Measurements from ENCODE around the gene POPDC2.

The POPDC2 gene

GRCh38 chr3:119672776-119673175 lies 12.4 kb upstream of the POPDC2 start:
- no peak for DNase-seq (ENCODE audit: low read depth)

GRCh38 chr3:119669906-119670570 lies 9.6 kb upstream of the POPDC2 start:
- no peak for DNase-seq (ENCODE audit: low read depth)

- no peak for DNase-seq (ENCODE audit: low read depth)
These were observed 5.7 kb upstream of the POPDC2 start for GRCh38 chr3:119665954-119666559.

- no peak for DNase-seq (ENCODE audit: low read depth)
These were observed 4.5 kb upstream of the POPDC2 start for GRCh38 chr3:119664850-119665379.

- DNase-seq (ENCODE audit: low read depth), result no peak
These were observed 4.0 kb upstream of the POPDC2 start for GRCh38 chr3:119664370-119664769.

GRCh38 chr3:119663885-119664284 lies 3.5 kb upstream of the POPDC2 start:
- no peak for DNase-seq (ENCODE audit: low read depth)

GRCh38 chr3:119662604-119663373 lies 2.4 kb upstream of the POPDC2 start:
- no peak for DNase-seq (ENCODE audit: low read depth)

- no peak for DNase-seq (ENCODE audit: low read depth)
These were observed 640 bp downstream of the POPDC2 start for GRCh38 chr3:119659606-119660291.

- no peak for DNase-seq (ENCODE audit: low read depth)
These were observed 1.4 kb downstream of the POPDC2 start for GRCh38 chr3:119658994-119659393.

- no peak for DNase-seq (ENCODE audit: low read depth)
These were observed 2.3 kb downstream of the POPDC2 start for GRCh38 chr3:119657887-119658702.

- no peak for DNase-seq (ENCODE audit: low read depth)
These were observed 6.5 kb downstream of the POPDC2 start for GRCh38 chr3:119653876-119654275.

GRCh38 chr3:119652306-119653033 lies 7.9 kb downstream of the POPDC2 start:
- no peak for DNase-seq (ENCODE audit: low read depth)

- DNase-seq (ENCODE audit: low read depth), result no peak
These were observed 10.6 kb downstream of the POPDC2 start for GRCh38 chr3:119649761-119650160.

- no peak for DNase-seq (ENCODE audit: low read depth)
These were observed 12.4 kb downstream of the POPDC2 start for GRCh38 chr3:119647843-119648575.

GRCh38 chr3:119647171-119647570 lies 13.2 kb downstream of the POPDC2 start:
- DNase-seq (ENCODE audit: low read depth), result no peak

- DNase-seq (ENCODE audit: low read depth), result no peak
These were observed 14.6 kb downstream of the POPDC2 start for GRCh38 chr3:119645813-119646212.

- DNase-seq (ENCODE audit: low read depth), result no peak
These were observed 15.9 kb downstream of the POPDC2 start for GRCh38 chr3:119644481-119644880.

- DNase-seq (ENCODE audit: low read depth), result no peak
These were observed 16.9 kb downstream of the POPDC2 start for GRCh38 chr3:119643528-119643927.

GRCh38 chr3:119642746-119643473 lies 17.5 kb downstream of the POPDC2 start:
- no peak for DNase-seq (ENCODE audit: low read depth)
